Neural progenitor cell (in vitro differentiated cells): ENCODE data around the gene ZNF598.

Experiments used
- CTCF ChIP-seq: fragments of 200-600 bp; sonication (generic); IDR thresholded peaks from 2 replicates; pipeline ENCODE4 v1.5.1; 2017; ENCODE audit warnings: antibody characterized with exemption, mild to moderate bottlenecking
- EZH2 ChIP-seq: fragments of 200-600 bp; sonication (generic); IDR thresholded peaks from 2 replicates; pipeline ENCODE4 v1.6.1; 2017; ENCODE audit warnings: antibody characterized with exemption, mild to moderate bottlenecking, moderate library complexity
- EZH2phosphoT487 ChIP-seq: fragments of 200-600 bp; sonication (generic); IDR thresholded peaks from 2 replicates; pipeline ENCODE4 v1.6.1; 2017; ENCODE audit warnings: antibody characterized with exemption

GRCh38 chr16:2039274-2040031 is 29.8 kb upstream of the ZNF598 start:
- TF ChIP-seq CTCF, result no peak
- no peak for TF ChIP-seq EZH2
- no peak for TF ChIP-seq EZH2phosphoT487
